Epithelial cell of prostate (primary cell): Measurements from ENCODE around the gene PHLDB2.

Experiments
- DNase-seq: peaks from one replicate; pipeline ENCODE4 v3.0.0-alpha.2; 2011; ENCODE audit warnings: low read depth, low spot score
- H3K27ac ChIP-seq: fragments of 450-650 bp; 2 replicates; pipeline ENCODE4 v1.5.1; 2017; ENCODE audit warnings: mild to moderate bottlenecking

The PHLDB2 gene

GRCh38 chr3:111848778-111849177, 10.3 kb upstream of the PHLDB2 start:
- no peak for DNase-seq
- peak overlapping the region; percentile 87 for H3K27ac ChIP-seq

- DNase-seq, result peak; percentile 55
- H3K27ac ChIP-seq, result peak overlapping the region; percentile 87
Observed at GRCh38 chr3:111850537-111850936, 8.5 kb upstream of the PHLDB2 start.

GRCh38 chr3:111851511-111851954, 7.5 kb upstream of the PHLDB2 start:
- no peak for DNase-seq
- peak overlapping the region; percentile 87 for H3K27ac ChIP-seq

GRCh38 chr3:111852540-111852939, 6.5 kb upstream of the PHLDB2 start:
- H3K27ac ChIP-seq, result no peak overlapping the region
- no peak for DNase-seq

GRCh38 chr3:111853068-111853467, 6.0 kb upstream of the PHLDB2 start:
- no peak for DNase-seq

GRCh38 chr3:111854990-111855389, 4.1 kb upstream of the PHLDB2 start:
- no peak overlapping the region for H3K27ac ChIP-seq
- no peak for DNase-seq

More at GRCh38 chr3:111853068-111853467, 6.0 kb upstream of the PHLDB2 start:
- H3K27ac ChIP-seq, result no peak overlapping the region

- no peak overlapping the region for H3K27ac ChIP-seq
- no peak for DNase-seq
Observed at GRCh38 chr3:111856501-111856900, 2.6 kb upstream of the PHLDB2 start.

GRCh38 chr3:111857474-111857873, 1.6 kb upstream of the PHLDB2 start:
- DNase-seq, result no peak
- no peak overlapping the region for H3K27ac ChIP-seq

- no peak for DNase-seq
- H3K27ac ChIP-seq, result peak overlapping the region; percentile 86
Observed at GRCh38 chr3:111858642-111859041, 423 bp upstream of the PHLDB2 start.

GRCh38 chr3:111859974-111860859, 1.2 kb downstream of the PHLDB2 start:
- peak overlapping the region; percentile 86 for H3K27ac ChIP-seq
- peak; percentile 29 for DNase-seq

- no peak overlapping the region for H3K27ac ChIP-seq
- no peak for DNase-seq
Observed at GRCh38 chr3:111861391-111861790, 2.3 kb downstream of the PHLDB2 start.

GRCh38 chr3:111862415-111862814, 3.4 kb downstream of the PHLDB2 start:
- no peak for DNase-seq

GRCh38 chr3:111862974-111863373, 3.9 kb downstream of the PHLDB2 start:
- H3K27ac ChIP-seq, result no peak overlapping the region

More at GRCh38 chr3:111862415-111862814, 3.4 kb downstream of the PHLDB2 start:
- no peak overlapping the region for H3K27ac ChIP-seq

GRCh38 chr3:111863942-111864694, 5.1 kb downstream of the PHLDB2 start:
- no peak for DNase-seq
- no peak overlapping the region for H3K27ac ChIP-seq

More at GRCh38 chr3:111862974-111863373, 3.9 kb downstream of the PHLDB2 start:
- DNase-seq, result no peak

- H3K27ac ChIP-seq, result no peak overlapping the region
- no peak for DNase-seq
Observed at GRCh38 chr3:111864821-111865656, 6.0 kb downstream of the PHLDB2 start.

- DNase-seq, result no peak
- H3K27ac ChIP-seq, result no peak overlapping the region
Observed at GRCh38 chr3:111867889-111868426, 8.9 kb downstream of the PHLDB2 start.

GRCh38 chr3:111870620-111871019, 11.6 kb downstream of the PHLDB2 start:
- no peak overlapping the region for H3K27ac ChIP-seq
- no peak for DNase-seq

GRCh38 chr3:111871809-111872623, 13.0 kb downstream of the PHLDB2 start:
- no peak for DNase-seq
- peak overlapping the region; percentile 47 for H3K27ac ChIP-seq

- DNase-seq, result no peak
- peak overlapping the region; percentile 47 for H3K27ac ChIP-seq
Observed at GRCh38 chr3:111872979-111873378, 13.9 kb downstream of the PHLDB2 start.
